ENCODE results near the gene CYP2R1. TPM values are rescaled to one million over a fixed set of nuclear protein-coding genes. Genes with fewer than 3 reads are reported as not detected.

CYP2R1 gene
- total and polyA plus RNA-seq, 7 donors, result 6.1 to 17.5 (median 12.3) TPM

- no peak for DNase-seq
- 59 to 71% methylated on average over 3 of the region's 3 CpGs for WGBS, 2 donors
- intact Hi-C loops (cut with DNase I), result no loop called here
Observed at GRCh38 chr11:14914536-14914935, 22.5 kb upstream of the CYP2R1 start.

DNA sequence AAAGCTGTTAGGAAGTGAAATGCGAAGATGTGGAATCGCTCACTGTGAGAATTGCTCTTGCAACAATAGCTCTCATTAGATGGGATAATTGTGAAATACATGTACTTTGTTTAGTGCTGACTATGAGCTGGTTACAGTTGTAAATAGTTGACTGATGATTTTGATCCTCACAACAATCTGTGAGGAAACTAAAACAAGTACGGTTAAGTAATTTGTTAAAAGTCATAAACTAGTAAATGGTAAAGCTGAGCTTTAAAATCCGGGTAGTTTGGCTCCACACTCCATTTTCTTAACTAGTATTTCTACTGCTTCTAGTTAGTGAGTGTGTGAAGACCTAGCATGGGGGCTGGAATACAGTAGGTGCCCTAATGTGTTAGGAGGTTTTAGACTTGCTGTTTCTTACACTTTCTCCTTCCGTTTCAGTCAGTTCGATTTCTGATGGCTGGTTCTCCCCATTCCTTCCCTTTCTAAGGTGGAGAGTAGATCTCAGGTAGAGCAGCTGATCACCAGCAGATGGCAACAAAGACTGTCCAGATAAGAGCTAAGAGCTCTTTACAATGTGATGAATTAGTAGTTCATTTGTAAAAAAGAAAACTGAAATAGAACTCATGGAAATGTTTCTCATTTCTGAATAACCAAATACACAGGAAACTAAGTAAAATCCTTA is 16.3 kb upstream of the CYP2R1 start:
- WGBS, 2 donors, result 11 to 45% methylated on average over 6 of the region's 6 CpGs
- intact Hi-C loops (cut with DNase I), result loop anchor here (1.0 to 5.0 kb wide), 4 partner anchors 116 to 300 kb away; partner anchors contain the start of gene PDE3B

More at GRCh38 chr11:14914536-14914935, 22.5 kb upstream of the CYP2R1 start:
- Histone ChIP-seq H3K9me3 (no peaks in the 10 kb centered on the region), H3K4me3 (no peak overlapping the region), H3K4me1 (no peaks in the 10 kb centered on the region), H3K36me3 (no peaks in the 10 kb centered on the region), H3K27me3 (no peaks in the 10 kb centered on the region), H3K27ac (no peak overlapping the region)
- TF ChIP-seq EP300 (IDR thresholded peaks at IDR 0.05) (no peak), POLR2AphosphoS5 (IDR thresholded peaks at IDR 0.05) (no peak)

DNA sequence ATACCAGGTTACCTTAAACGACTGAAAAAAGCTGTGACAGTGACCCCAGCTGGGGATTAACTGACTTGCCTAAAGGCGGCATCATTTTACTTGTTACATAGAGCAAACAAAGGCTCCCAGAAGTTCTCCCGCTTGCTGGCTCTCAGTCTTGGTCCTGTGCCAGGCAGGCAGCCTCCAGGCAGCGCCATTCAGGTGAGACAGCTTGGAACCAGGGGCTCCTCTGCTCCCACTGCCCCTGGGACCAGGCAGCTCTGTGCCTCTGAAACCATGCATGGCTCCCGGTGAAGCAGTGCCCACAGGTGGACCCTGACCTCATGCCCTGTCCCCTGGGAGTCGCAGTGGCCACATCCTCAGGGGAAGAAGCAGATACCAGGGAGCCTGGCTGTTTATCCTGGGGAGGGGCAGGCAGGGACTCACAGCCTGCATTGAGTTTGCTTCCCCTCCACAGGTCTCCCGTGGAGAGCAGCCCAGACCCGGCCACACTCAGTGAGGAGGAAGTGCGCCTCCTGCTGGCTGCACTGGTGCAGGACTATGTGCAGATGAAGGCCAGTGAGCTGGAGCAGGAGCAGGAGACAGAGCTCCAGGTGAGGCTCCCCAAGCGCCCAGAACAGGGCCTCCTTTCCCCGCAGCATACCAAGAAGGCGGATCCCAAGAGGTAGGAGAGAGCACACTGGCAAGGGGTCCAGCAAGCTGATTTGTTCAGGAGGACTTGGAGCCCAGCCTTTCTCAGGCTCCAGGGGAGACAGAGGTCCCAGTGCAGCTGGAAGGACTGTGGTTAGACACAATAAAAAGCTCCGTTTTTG is 15.6 kb upstream of the CYP2R1 start:
- no peak for TF ChIP-seq POLR2AphosphoS5 (IDR thresholded peaks at IDR 0.05)
- TF ChIP-seq, protein P1, sequence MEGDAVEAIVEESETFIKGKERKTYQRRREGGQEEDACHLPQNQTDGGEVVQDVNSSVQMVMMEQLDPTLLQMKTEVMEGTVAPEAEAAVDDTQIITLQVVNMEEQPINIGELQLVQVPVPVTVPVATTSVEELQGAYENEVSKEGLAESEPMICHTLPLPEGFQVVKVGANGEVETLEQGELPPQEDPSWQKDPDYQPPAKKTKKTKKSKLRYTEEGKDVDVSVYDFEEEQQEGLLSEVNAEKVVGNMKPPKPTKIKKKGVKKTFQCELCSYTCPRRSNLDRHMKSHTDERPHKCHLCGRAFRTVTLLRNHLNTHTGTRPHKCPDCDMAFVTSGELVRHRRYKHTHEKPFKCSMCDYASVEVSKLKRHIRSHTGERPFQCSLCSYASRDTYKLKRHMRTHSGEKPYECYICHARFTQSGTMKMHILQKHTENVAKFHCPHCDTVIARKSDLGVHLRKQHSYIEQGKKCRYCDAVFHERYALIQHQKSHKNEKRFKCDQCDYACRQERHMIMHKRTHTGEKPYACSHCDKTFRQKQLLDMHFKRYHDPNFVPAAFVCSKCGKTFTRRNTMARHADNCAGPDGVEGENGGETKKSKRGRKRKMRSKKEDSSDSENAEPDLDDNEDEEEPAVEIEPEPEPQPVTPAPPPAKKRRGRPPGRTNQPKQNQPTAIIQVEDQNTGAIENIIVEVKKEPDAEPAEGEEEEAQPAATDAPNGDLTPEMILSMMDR (IDR thresholded peaks at IDR 0.05), result peak; percentile 30 to 74 (median 60)
- peak; percentile 82 for DNase-seq
- Histone ChIP-seq H3K4me1 (peaks cover 0 to 20% (median 9%) of the 10 kb centered on the region in 4 donors), H3K4me3 (no peak overlapping the region), H3K27ac (no peak overlapping the region), H3K36me3 (no peaks in the 10 kb centered on the region), H3K9me3 (no peaks in the 10 kb centered on the region), H3K27me3 (no peaks in the 10 kb centered on the region)
- intact Hi-C loops (cut with DNase I), result loop anchor here (1.0 to 5.0 kb wide), 4 partner anchors 115 to 301 kb away; partner anchors contain the start of gene PDE3B
- WGBS, 2 donors, result 14 to 36% methylated on average over 13 of the region's 13 CpGs

More for the DNA sequence above, 16.3 kb upstream of the CYP2R1 start:
- Histone ChIP-seq H3K4me1 (peaks cover 0 to 20% (median 9%) of the 10 kb centered on the region in 4 donors), H3K9me3 (no peaks in the 10 kb centered on the region), H3K27ac (no peak overlapping the region), H3K36me3 (no peaks in the 10 kb centered on the region), H3K4me3 (no peak overlapping the region), H3K27me3 (no peaks in the 10 kb centered on the region)
- no peak for DNase-seq
- no peak for TF ChIP-seq POLR2AphosphoS5 (IDR thresholded peaks at IDR 0.05)
- TF ChIP-seq, protein P1 (IDR thresholded peaks at IDR 0.05), result peak; percentile 20 to 47 (median 40)

DNA sequence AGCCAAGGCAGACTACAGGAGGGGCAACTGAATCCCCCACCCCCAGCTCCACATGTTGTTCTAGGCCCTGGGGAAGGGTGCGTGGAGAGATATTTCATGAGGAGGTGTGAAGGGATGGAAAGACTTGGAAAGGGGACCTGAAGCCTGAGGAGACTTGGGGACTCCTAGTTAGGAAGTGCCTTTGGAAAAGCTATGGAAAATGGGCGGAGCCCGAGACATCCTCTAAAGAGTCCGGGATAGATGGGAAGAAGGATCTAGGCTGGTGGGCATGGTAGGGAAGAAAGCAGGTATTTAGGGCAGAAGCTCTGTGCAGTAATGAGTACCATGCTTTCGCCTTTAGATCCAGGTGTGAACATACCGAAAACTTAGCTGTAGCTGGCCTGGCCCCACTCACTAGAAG is 15.0 kb upstream of the CYP2R1 start:
- Histone ChIP-seq H3K27ac (no peak overlapping the region), H3K9me3 (no peaks in the 10 kb centered on the region), H3K4me1 (peaks cover 0 to 20% (median 9%) of the 10 kb centered on the region in 4 donors), H3K27me3 (no peaks in the 10 kb centered on the region), H3K36me3 (no peaks in the 10 kb centered on the region), H3K4me3 (no peak overlapping the region)
- 76 to 92% methylated on average over 6 of the region's 6 CpGs for WGBS, 2 donors
- intact Hi-C loops (cut with DNase I), result loop anchor here (5.0 kb wide), 2 partner anchors 115 to 265 kb away; partner anchors contain the start of gene PDE3B
- TF ChIP-seq POLR2AphosphoS5 (IDR thresholded peaks at IDR 0.05) (no peak), EP300 (IDR thresholded peaks at IDR 0.05) (no peak), POLR2A (IDR thresholded peaks at IDR 0.05) (no peak)
- TF ChIP-seq, protein P1 (IDR thresholded peaks at IDR 0.05), result no peak
- DNase-seq, result no peak

DNA sequence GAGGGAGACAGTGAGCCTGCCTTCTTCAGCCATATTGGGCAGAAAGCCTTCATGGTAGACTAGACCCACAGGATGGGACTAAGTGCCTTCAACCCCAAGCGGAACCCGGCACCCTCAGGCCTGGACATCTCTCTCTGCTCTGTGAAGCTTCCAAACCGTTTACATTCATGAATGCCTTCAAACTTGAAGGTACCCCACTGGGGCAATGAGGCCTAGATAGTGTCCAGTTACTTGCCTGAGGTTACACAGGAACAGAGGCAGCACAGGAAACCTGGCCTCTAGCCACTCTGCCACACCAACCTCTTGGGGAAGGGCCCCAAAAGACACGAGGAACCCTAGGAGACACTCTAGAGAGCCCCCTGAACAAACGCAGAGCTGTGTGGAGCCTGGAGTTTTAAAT is 14.5 kb upstream of the CYP2R1 start:
- no peaks in the 10 kb centered on the region for H3K36me3 ChIP-seq
- H3K27me3 ChIP-seq, result no peaks in the 10 kb centered on the region
- no peak for DNase-seq
- no peak overlapping the region for H3K27ac ChIP-seq
- 83 to 86% methylated on average over 5 of the region's 5 CpGs for WGBS, 2 donors
- H3K4me1 ChIP-seq, result peaks cover 0 to 20% (median 9%) of the 10 kb centered on the region in 4 donors
- H3K4me3 ChIP-seq, result no peak overlapping the region
- H3K9me3 ChIP-seq, result no peaks in the 10 kb centered on the region
- intact Hi-C loops (cut with DNase I), result loop anchor here (5.0 kb wide), 2 partner anchors 114 to 264 kb away; partner anchors contain the start of gene PDE3B
- TF ChIP-seq POLR2AphosphoS5 (IDR thresholded peaks at IDR 0.05) (no peak), POLR2A (IDR thresholded peaks at IDR 0.05) (no peak), EP300 (IDR thresholded peaks at IDR 0.05) (no peak)
- TF ChIP-seq, protein P1 (IDR thresholded peaks at IDR 0.05), result no peak
